GM19438 (cell line): ENCODE data around the gene SIPA1.

Experiments
- ATAC-seq: cut with Tn5 transposase; IDR thresholded peaks from one replicate; pipeline ENCODE4 v1.9.1; 2021; ENCODE audit warnings: low read depth; ENCODE audit not compliant: unreplicated experiment

Gene SIPA1

DNA sequence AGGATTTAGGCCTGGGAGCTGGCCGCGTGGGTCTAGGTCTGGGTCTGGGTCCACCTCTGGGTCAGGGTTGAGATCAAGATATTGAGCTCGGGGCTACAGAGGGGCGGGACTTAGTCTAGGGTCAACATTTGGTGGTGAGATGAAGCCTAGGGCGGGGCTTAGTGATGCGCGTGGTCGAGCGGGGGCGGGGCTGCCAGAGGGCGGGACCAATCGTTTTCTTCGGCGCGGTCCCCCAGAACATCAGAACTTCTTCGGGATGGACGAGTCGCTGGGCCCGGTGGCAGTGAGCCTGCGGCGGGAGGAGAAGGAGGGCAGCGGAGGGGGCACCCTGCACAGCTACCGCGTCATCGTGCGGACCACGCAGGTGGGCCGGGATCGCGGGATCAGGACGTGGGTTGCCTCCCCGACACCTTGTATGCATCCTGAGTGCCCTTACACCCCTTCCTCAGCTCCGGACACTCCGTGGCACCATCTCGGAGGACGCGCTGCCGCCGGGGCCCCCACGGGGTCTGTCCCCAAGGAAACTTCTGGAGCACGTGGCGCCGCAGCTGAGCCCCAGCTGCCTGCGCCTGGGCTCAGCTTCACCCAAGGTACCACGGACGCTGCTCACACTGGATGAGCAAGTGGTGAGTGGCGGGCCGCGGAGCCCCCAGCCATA lies 4.2 kb downstream of the SIPA1 start:
- no peak for ATAC-seq

DNA sequence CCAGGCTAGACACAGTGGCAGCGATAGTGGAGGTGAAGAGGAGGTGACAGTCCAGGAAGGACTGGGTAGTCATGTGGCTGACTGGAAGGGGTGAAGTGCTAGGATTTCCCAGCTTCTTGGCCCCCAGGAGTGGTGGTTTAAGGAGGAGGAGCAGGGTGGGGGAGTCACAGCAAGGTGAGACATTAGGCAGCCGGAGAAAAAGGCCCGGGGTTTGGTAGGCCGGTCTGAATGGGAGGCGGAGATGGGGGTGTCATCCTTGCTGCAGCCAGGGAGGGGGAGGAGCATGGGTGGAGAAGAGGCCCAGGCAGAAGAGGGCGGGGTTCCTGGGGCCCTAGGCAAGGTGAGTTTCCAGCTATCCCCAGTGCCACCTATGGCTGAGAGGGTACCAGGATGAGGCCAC lies 6.1 kb downstream of the SIPA1 start:
- no peak for ATAC-seq

DNA sequence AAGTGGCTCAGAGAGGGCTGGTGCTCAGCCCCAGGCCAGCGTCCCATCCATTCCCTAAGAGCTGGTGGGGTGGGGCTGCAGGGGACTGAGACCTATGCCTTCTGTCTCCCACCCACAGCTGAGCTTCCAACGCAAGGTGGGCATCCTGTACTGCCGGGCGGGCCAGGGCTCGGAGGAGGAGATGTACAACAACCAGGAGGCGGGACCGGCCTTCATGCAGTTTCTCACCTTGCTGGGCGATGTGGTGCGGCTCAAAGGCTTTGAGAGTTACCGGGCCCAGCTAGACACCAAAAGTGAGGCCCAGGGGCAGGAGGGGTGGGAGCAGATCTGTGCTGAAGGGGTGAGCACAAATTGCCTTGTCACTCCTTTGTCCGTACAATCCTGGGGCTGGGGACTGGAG lies 6.9 kb downstream of the SIPA1 start:
- ATAC-seq = no peak

DNA sequence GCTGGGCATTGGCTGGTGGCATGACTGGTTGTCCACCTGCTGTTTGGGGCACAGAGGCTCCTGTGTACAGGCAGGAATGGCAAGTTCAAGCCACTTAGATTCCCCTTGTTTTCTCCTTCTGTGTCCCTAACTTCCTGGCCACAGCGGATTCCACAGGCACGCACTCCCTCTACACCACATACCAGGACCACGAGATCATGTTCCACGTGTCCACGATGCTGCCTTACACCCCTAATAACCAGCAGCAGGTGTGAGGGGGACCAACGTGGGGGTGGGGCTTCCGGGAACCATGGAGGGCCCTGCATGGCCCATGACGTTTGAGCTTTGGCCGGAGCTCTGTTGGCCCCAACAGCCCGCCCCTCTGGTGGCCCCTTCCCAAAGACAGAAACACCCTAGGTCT lies 7.8 kb downstream of the SIPA1 start:
- ATAC-seq = no peak

DNA sequence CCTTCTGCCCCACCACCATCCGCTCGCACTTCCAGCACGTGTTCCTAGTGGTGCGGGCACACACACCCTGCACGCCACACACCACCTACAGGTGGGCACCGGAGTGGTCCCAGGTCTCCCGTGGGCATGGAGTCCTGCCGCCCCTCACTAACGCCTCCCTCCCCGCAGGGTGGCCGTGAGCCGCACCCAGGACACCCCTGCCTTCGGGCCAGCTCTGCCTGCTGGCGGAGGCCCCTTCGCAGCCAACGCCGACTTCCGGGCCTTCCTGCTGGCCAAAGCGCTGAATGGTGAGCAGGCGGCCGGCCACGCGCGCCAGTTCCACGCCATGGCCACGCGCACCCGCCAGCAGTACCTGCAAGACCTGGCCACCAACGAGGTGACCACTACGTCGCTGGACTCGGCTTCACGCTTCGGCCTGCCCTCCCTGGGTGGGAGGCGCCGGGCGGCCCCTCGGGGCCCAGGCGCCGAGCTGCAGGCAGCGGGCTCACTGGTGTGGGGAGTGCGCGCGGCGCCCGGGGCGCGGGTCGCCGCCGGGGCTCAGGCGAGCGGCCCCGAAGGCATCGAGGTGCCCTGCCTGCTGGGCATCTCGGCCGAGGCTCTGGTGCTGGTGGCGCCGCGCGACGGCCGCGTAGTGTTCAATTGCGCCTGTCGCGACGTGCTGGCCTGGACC lies 8.5 kb downstream of the SIPA1 start:
- no peak for ATAC-seq

DNA sequence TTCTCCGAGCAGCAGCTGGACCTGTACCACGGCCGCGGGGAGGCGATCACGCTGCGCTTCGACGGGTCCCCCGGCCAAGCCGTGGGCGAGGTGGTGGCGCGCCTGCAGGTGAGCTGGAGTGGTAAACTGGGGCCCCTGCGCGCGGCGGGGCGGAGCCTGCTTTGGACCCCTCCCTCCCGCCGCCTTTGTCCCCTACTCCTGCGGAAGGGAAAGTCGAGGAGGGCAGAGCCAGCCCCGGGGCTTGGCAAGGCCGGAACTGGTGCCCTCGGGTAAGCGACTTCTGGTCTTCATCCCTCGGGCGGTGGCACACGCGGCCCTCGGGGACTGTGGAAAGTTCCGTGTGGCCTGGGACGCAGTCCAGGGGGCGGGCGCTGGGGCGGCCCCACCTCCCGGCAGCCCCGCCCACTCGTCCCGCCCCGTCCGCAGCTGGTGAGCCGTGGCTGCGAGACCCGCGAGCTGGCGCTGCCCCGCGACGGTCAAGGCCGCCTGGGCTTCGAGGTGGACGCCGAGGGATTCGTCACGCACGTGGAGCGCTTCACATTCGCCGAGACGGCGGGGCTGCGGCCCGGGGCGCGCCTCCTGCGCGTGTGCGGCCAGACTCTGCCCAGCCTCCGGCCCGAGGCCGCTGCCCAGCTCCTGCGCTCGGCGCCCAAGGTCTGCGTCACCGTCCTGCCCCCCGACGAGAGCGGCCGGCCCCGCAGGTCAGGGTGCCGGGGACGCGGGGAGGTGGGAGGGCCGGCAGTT lies 9.2 kb downstream of the SIPA1 start:
- no peak for ATAC-seq

DNA sequence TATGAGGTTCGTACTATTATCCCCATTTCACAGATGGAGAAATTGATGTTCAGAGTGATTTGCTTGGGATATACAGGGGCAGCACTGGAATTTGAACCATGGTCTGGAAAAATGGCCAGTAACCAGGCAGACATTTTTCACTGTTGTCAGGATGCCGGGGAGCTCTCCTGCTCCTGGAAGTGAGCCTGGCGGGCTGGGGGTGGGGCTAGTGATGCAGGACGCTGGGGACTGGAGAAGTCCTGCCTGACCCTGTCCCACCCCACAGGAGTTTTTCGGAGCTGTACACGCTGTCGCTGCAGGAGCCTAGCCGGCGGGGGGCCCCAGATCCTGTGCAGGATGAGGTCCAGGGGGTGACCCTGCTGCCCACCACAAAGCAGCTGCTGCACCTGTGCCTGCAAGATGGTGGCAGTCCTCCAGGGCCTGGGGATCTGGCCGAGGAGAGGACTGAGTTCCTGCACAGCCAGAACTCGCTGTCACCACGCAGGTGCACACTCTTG lies 11.1 kb downstream of the SIPA1 start:
- no peak for ATAC-seq

DNA sequence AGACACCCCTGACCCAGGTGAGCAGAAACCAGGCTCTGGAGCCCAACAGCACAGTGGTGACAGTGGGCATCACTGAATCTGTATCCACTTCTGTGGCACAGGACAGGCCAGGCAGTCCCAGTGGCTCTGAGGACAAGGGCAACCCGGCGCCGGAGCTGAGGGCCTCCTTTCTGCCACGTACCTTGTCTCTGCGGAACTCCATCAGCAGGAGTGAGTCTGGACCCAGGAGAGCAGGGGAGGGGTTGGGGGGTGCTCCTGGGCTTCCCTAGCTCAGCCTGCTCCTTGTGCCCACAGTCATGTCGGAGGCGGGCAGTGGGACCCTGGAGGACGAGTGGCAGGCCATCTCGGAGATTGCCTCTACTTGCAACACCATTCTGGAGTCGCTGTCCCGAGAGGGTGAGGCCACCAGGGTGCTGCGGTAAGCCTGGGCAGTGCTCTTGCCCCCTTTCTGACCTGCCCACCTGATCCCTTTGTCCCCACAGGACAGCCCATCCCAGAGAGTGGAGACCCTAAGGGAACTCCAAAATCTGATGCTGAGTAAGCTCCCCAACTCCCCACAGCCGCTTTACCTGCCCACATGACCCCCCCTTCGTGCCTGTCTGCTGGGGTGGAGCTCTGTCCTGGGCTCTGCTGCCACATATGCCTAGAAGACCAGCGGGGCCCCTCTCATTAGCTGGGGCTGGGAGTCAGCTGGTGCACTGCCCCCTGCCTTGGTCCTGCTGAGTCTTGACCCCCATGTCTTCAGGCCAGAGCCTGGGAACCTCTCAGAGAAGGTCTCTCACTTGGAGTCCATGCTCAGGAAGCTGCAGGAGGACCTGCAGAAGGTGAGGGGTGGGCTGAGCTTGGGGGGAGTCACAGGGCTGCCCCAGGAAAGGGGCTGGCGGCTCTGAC lies 12.0 kb downstream of the SIPA1 start:
- ATAC-seq = no peak

DNA sequence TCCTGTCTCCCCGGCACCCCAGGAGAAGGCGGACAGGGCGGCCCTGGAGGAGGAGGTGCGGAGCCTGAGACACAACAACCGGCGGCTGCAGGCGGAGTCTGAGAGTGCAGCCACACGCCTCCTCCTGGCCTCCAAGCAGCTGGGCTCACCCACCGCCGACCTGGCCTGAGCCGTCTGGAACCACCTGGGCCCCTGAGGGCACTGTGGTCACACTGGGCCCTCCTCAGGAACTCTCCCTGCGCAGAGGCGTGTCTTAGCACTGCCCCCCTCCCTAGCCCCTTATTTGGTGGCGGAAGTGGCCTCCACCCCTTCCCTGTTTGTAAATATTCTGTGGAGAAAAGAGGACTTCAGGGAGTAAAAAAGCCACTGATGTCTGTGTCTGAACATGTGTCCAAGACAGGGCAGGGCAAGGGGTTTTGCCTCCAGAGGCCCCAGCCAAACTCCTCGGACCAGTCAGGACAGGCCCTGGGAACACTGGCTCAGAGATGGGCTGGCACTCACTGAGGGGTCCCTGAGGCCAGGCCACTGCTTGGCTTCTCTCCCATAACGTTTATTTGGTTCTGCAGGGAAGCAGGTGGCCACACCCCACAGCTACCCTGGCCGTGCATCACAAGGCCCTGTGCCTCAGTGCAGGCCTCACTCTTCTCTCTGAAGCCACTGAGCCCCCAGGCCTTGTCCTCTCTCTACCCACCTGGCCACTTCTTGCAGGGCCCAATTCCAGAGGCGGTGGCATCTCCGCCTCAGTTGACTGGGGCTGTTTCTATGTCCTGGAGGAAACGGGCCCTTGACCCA lies 12.8 kb downstream of the SIPA1 start:
- ATAC-seq = no peak

DNA sequence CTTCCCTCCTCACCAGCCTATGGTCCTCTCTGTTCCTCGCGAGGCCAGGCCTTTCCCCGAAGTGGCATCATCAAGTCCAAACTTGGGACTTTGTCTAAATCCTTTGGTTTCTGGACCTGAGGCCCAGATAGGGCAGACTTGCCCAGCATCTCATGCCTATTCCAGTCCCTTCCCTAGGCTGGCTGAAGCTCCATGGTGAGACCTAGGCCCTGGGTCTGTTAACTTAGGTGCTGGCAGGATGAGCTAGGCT lies 13.4 kb downstream of the SIPA1 start:
- no peak for ATAC-seq

DNA sequence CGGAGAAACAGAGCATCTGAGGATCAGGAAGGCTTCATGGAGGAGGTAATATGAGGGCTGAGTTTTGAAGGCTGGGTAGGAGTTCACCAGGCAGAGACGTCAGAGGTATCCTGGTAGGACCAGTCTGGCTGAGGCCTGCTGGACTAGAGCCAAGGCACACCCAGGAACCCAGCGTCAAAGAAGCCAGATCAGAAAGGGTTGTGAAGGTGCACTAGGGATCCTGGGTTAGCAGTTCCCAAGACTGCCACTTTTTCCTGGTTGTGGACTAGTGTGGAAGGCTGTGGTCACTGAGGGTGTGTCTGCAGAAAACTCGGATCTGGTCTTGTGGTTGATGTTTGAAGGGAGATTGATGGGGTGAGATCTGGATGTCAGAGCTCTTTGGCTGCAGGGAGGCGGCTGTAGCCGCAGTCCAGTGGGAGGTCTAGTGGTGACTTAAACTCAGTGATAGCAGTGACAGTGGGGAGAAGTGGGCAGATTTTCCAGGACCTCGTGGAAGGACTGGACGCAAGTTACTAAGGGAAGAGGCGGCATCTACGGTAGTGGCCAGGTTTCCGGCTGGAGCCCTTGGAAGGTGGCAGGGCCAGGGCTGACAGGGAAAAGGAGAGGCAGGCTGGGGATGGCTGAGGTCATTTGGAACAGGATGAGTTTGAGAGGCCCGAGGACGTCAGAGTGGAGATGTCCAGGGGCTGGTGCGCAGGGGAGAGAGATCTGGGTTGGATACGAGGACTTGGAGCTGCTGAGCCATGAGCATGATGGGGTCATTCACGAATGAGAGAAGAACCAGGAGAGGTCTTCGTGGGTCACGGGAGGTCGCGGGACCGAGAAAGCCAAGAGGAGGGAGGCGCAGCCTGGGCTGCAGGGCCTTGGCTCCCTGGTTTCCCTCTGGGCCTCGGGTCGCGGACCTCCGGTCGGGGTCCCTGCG lies 13.9 kb downstream of the SIPA1 start:
- ATAC-seq = no peak

DNA sequence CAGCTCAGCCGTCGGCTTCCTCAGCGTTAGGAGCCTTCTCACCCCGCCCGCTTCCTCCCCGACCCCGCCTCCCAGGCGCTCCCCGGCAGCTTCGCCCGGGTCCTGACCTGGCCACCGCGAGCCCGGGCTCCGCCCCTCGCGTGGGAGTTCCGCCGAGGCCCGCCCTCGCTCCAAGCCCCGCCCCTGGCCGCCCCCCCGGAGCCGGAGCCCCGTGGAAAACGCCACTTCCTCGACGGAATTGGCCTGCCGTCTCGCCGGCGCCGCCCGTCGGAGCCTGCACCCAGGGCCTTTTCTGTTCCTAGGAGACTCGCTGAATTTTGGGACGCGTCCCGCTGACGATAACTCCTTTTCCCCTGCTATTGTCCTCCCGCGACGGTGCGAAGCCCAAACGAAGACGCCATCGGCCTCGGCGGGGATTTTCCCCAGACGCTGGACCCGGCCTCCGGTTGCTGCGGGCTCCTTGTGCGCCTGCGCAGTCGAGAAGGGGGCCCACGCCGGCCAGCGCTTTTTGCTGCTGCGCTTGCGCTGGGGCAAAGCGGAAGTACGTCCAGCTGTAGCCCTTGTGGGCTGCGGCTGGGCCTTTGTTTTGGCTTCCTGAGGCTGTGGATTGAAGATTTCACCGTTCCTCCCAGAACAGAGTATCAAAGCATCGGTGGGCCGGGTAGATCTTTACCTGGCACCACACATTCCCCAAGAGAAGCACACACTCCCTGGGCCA lies 14.8 kb downstream of the SIPA1 start:
- ATAC-seq = peak; percentile 74

DNA sequence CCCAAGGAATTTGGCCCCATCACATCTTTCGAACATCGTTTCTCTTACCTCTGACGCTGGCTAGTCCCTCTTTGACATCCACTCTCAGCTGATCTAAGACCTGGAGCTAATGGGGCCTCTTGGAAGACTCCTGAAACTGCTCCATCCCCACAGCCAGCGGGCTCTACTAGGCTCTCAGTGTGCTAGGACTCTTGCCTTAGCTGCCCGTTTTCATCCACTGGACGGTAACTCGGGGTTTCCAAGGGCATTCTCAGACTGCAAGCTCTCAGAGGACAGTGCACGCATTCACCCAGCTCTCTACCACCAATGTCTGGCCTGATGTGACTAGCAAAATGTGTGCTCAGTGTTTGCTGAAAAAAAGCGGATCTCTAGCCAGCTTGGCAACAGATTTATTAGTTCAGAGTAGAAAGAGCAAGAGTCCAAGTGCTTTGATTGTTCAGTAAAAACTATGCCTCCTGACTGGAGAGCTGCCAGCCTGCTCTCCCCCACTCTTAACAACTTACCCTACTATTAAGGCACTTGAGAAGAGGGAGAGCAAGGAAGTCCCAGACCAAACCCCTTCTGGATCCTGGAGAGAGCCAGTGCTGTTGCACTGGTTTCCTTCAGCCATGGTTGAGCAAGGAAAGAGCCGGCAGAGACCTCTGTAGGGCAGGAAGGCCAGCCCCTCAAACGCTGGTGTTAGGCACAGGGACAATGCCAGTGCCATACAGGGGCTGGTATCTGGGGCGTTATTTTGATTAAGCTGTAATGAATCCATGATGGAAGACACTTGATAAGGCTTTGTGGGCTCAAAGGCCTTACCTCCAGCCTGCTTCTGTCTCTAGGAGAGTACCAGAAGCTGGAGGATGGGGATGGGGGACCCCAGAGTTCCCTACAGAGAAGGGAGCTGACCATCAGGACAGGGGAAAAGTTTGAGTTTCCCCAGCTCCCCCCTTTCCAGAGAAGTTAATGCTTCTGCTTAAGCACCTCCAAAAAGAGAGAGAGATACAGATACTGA lies 15.6 kb downstream of the SIPA1 start:
- ATAC-seq = no peak

DNA sequence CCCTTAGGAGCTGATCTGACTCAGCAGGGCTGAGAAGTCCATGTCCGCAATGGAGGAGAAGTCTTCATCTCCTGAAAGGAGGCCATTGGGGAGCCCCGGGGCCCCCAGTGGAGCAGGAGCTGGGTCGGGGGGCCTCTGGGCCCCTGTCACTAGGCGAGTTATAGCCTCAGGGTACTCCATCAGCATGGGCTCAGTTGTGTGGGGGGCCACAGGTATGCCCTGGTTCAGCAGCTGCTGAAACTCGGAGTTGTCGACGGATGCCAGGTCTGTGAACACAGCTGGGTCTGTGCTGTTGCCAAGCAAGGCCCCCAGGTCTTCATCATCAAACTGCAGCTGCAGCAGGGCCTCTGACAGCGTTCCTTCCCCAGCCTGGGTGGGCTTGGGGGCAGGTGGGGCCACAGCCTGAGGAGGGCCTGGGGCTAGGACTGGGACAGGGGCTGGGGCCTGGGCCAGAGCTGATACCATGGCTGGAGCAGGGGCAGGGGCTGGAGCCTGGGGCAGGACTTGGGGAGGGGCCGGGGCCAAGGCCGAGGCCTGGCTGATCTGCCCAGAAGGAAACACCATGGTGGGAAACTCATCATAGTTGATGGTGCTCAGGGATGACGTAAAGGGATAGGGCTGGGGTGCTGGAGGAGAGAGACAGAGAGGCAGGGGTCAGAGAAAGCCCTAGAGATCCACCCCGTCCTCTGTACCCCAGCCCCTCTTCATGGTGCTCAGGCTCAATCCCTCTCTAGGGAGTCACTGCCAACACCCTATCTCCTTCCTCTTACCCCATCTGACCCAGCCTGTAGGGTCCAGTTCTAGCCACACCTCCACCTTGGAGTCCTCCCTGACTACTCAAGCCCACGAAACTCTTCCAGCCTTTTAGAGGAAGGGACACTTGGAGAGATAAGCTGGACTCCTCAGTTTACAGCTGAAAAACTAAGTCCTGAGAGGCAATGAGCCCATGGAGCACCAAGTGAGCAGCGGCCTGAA lies 16.8 kb downstream of the SIPA1 start:
- no peak for ATAC-seq

DNA sequence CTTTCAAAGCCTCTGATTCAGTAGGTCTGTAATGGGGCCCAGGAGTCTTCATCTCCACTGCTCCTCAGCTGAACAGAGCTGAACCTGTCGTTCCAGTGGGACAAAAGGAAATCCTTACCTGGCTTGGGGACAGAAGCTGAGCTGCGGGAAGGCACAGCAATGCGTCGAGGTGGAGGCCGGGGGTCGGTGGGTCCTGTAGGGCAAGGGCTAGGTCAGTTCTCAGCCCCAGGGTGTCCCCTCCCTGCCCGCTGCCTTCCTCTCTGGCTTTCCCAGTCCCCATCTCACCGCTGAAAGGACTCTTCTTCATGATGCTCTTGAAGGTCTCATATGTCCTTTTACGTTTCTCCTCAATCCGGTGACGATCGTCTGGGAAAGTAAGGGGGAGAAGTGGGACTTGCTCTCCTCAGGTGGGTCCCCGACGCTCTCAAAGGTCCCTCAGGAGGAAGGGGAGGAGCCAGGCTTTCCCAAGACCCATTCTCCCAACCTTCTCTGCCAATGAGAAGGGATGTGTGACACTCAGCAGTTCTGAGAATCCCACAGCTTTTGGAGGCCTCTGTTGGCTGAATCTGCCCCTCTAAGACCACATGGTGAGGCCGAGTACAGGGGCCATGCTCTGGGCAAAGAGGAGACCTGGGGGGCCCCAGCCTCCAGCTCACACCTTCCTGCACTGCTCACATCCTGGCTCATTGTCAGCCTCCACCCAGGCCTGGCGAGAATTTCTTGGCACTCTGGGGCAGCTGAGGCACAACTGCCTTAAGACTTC lies 17.9 kb downstream of the SIPA1 start:
- no peak for ATAC-seq
